COLO668 (cell line): ENCODE results near the gene PCDHGA1.
A peak's percentile ranks its signal among the peaks of the same experiment; 100 is the strongest.
"Not testable (repeated sequence)": the region's sequence is repeated elsewhere in the genome, so short reads cannot be mapped to it uniquely, and the experiment has no call there.

Experiments
- DNase-seq: peaks from one replicate; lab custom pipeline; 2025; ENCODE audit not compliant: unreplicated experiment; lab: John Stamatoyannopoulos, UW

The PCDHGA1 gene

DNA sequence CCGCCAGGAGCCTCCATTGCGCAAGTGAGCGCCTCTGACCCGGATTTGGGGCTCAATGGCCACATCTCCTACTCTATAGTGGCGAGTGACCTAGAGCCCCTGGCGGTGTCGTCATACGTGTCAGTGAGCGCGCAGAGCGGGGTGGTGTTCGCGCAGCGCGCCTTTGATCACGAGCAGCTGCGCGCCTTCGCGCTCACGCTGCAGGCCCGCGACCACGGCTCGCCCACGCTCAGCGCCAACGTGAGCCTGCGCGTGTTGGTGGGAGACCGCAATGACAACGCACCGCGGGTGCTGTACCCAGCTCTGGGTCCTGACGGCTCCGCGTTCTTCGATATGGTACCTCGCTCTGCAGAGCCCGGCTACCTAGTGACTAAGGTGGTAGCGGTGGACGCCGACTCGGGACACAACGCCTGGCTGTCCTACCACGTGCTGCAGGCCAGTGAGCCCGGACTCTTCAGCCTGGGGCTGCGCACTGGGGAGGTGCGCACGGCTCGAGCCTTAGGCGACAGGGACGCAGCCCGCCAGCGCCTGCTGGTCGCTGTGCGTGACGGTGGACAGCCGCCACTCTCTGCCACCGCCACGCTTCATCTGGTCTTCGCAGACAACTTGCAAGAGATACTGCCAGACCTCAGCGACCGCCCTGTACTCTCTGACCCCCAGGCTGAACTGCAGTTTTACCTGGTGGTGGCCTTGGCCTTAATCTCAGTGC is 79.4 kb downstream of the PCDHGA1 start:
- no peak for DNase-seq

DNA sequence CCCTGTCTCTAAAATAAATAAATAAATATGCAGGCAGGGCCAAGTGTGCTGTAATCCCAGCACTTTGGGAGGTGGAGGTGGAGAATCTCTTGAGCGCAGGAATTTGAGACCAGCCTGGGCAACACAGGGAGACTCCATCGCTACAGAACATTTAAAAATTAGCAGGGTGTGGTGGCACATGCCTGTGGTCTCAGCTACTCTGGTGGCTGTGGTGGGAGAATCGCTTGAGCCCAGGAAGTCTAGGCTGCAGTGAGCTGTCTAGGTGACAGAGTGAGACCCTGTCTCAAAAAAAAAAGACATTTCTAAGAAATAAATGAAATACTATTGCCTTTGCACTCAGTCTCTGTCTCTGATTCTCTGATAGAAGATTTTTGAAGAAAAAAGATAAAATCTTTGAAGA is 81.3 kb downstream of the PCDHGA1 start:
- no peak for DNase-seq

DNA sequence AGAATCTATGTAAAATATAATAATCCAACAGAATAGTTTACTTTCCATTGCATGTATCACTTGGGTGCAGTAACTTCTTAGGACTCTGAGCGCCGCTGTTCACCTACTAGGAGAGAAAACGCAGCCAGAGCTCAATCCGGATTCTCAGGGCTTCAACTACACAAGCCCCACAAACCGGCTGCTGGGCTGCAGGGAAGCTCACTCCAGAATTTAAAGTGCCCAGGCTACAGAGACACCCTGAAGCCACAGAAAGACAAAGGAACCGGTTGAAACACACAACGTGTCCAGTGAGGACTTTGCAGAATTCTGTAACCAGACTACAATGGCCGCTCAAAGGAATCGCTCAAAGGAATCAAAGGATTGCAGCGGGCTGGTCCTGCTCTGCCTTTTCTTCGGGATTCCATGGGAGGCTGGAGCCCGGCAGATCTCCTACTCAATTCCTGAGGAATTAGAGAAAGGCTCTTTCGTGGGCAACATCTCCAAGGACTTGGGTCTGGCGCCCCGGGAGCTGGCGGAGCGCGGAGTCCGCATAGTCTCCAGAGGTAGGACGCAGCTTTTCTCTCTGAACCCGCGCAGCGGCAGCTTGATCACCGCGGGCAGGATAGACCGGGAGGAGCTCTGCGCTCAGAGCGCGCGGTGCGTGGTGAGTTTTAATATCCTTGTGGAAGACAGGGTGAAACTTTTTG is 82.7 kb downstream of the PCDHGA1 start, which contains the start of gene PCDHGA10:
Gene PCDHGA10, plus strand, starts transcription at position 134 of the 686 bp plus-strand sequence. Its CDS starts 189 bp downstream, at position 323.
- DNase-seq = peak; percentile 60

DNA sequence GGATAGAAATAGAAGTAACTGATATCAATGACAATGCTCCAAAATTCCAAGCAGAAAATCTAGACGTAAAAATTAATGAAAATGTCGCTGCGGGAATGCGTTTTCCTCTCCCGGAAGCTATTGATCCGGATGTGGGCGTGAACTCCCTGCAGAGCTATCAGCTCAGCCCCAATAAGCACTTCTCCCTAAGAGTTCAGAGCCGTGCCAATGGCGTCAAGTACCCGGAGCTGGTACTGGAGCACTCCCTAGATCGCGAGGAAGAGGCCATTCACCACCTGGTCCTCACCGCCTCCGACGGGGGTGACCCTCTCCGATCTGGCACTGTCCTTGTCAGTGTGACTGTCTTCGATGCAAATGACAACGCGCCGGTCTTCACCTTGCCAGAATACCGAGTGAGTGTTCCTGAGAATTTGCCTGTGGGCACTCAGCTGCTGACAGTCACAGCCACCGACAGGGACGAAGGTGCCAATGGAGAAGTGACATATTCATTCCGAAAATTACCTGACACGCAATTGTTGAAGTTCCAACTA is 83.3 kb downstream of the PCDHGA1 start:
- DNase-seq = peak; percentile 29

DNA sequence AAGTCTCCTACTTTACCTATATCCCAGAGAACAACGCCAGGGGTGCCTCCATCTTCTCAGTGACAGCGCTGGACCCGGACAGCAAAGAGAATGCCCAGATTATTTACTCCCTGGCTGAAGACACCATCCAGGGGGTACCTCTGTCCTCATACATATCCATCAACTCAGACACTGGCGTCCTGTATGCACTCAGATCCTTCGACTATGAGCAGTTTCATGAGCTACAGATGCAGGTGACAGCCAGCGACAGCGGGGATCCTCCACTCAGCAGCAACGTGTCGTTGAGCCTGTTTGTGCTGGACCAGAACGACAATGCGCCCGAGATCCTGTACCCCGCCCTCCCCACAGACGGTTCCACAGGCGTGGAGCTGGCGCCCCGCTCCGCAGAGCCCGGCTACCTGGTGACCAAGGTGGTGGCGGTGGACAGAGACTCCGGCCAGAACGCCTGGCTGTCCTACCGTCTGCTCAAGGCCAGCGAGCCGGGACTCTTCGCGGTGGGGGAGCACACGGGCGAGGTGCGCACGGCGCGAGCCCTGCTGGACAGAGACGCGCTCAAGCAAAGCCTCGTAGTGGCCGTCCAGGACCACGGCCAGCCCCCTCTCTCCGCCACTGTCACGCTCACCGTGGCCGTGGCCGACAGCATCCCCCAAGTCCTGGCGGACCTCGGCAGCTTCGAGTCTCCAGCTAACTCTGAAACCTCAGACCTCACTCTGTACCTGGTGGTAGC is 84.4 kb downstream of the PCDHGA1 start:
- DNase-seq = not testable (repeated sequence)

- not testable (repeated sequence) for DNase-seq
Measured at GRCh38 chr5:141415275-141415618, 84.9 kb downstream of the PCDHGA1 start.

- DNase-seq = not testable (repeated sequence)
Measured at GRCh38 chr5:141417494-141418172, 87.3 kb downstream of the PCDHGA1 start, which contains the start of gene PCDHGB7. Gene PCDHGB7, plus strand, starts transcription at chr5:141417677. Its CDS starts 183 bp downstream, at chr5:141417860.

- DNase-seq = no peak
Measured at GRCh38 chr5:141419074-141419880, 89.0 kb downstream of the PCDHGA1 start.

GRCh38 chr5:141420855-141421488 is 90.7 kb downstream of the PCDHGA1 start, which contains the start of gene PCDHGA11:
Gene PCDHGA11, plus strand, starts transcription at chr5:141421051. Its CDS starts 177 bp downstream, at chr5:141421228.
- DNase-seq = no peak

DNA sequence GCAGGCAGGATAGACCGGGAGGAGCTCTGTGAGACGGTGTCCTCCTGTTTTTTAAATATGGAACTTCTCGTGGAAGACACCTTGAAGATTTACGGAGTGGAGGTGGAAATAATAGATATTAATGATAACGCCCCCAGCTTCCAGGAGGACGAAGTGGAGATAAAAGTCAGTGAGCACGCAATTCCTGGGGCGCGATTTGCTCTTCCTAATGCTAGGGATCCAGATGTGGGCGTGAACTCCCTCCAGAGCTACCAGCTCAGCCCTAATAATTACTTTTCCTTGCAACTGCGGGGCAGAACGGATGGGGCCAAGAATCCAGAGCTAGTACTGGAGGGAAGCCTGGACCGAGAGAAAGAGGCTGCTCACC is 91.2 kb downstream of the PCDHGA1 start:
- no peak for DNase-seq

DNA sequence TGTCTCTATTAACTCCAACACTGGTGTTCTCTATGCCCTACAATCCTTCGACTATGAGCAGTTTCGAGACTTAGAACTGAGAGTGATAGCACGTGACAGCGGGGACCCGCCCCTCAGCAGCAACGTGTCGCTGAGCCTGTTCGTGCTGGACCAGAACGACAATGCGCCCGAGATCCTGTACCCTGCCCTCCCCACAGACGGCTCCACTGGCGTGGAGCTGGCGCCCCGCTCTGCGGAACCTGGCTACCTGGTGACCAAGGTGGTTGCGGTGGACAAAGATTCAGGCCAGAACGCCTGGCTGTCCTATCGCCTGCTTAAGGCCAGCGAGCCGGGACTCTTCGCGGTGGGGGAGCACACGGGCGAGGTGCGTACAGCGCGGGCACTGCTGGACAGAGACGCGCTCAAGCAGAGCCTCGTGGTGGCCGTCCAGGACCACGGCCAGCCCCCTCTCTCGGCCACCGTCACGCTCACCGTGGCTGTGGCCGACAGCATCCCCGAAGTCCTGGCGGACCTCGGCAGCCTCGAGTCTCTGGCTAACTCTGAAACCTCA is 92.5 kb downstream of the PCDHGA1 start:
- DNase-seq = no peak

GRCh38 chr5:141427783-141428426 is 97.6 kb downstream of the PCDHGA1 start:
- DNase-seq = no peak

GRCh38 chr5:141430332-141431113 is 100.2 kb downstream of the PCDHGA1 start, which contains the start of gene PCDHGA12:
Gene PCDHGA12, plus strand, starts transcription at chr5:141430507. Its CDS starts 253 bp downstream, at chr5:141430760.
- DNase-seq = no peak

DNA sequence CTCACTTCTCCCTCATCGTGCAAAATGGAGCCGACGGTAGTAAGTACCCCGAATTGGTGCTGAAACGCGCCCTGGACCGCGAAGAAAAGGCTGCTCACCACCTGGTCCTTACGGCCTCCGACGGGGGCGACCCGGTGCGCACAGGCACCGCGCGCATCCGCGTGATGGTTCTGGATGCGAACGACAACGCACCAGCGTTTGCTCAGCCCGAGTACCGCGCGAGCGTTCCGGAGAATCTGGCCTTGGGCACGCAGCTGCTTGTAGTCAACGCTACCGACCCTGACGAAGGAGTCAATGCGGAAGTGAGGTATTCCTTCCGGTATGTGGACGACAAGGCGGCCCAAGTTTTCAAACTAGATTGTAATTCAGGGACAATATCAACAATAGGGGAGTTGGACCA is 101.0 kb downstream of the PCDHGA1 start:
- DNase-seq = no peak

GRCh38 chr5:141432308-141432707 is 102.0 kb downstream of the PCDHGA1 start:
- DNase-seq = not testable (repeated sequence)

DNA sequence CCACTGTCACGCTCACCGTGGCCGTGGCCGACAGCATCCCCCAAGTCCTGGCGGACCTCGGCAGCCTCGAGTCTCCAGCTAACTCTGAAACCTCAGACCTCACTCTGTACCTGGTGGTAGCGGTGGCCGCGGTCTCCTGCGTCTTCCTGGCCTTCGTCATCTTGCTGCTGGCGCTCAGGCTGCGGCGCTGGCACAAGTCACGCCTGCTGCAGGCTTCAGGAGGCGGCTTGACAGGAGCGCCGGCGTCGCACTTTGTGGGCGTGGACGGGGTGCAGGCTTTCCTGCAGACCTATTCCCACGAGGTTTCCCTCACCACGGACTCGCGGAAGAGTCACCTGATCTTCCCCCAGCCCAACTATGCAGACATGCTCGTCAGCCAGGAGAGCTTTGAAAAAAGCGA is 102.4 kb downstream of the PCDHGA1 start:
- DNase-seq = not testable (repeated sequence)

DNA sequence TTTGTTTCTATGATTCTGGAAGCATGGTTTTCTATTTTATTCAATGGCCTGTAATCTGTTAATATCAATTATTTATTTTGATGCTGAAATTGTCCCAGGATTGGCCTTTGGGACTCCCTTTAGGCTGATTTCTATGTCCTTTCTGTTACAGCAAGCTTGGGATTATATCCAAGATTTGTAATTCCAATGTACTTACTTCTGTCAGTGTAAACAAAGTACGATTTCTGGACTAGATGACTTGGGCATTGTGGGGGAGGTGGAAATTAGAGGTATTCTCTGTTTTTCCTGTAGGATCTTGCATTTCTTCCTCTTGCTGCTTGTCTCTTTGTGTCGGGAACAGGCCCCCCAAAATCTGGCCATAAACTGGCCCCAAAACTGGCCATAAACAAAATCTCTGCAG is 103.7 kb downstream of the PCDHGA1 start:
- DNase-seq = no peak

GRCh38 chr5:141437221-141437620 is 106.9 kb downstream of the PCDHGA1 start:
- DNase-seq = no peak
